Type B pancreatic cell (in vitro differentiated cells): ENCODE measurements around the gene MED8. TPM values are rescaled to one million over a fixed set of nuclear protein-coding genes. Genes with fewer than 3 reads are reported as not detected.

Experiments
- DNase-seq: peaks from one replicate; pipeline ENCODE4 v3.0.0; 2021; ENCODE audit warnings: mixed read lengths; ENCODE audit not compliant: unreplicated experiment; ENCODE audit errors: extremely low spot score
- H3K27ac Mint-ChIP-seq: 2 replicates; pipeline ENCODE4 v1.8.0; 2021; ENCODE audit warnings: mild to moderate bottlenecking, mixed read lengths
- H3K27me3 Mint-ChIP-seq: 2 replicates; pipeline ENCODE4 v1.8.0; 2021; ENCODE audit warnings: mixed read lengths
- H3K36me3 Mint-ChIP-seq: 2 replicates; pipeline ENCODE4 v1.8.0; 2021; ENCODE audit warnings: mixed read lengths
- H3K4me1 Mint-ChIP-seq: one replicate; pipeline ENCODE4 v1.8.0; 2021; ENCODE audit warnings: mixed read lengths; ENCODE audit not compliant: unreplicated experiment
- H3K4me3 Mint-ChIP-seq: 2 replicates; pipeline ENCODE4 v1.8.0; 2021; ENCODE audit warnings: mild to moderate bottlenecking, mixed read lengths
- H3K9me3 Mint-ChIP-seq: 2 replicates; pipeline ENCODE4 v1.8.0; 2021; ENCODE audit warnings: mixed read lengths
- total RNA-seq: library from RNA; stranded (reverse); gene quantifications from 2 replicates; pipeline ENCODE4 v1.2.1, GENCODE V29; 2021; ENCODE audit warnings: low replicate concordance
- TF ChIP-seq, protein P1 (sequence below): fragments of 200-600 bp; sonication (generic); conservative IDR thresholded peaks from 2 replicates; pipeline ENCODE4 v1.5.0; 2021; ENCODE audit warnings: antibody characterized with exemption, mild to moderate bottlenecking

The MED8 gene
- total RNA-seq, 1 donor from 2014 or later: 37.2 TPM

DNA sequence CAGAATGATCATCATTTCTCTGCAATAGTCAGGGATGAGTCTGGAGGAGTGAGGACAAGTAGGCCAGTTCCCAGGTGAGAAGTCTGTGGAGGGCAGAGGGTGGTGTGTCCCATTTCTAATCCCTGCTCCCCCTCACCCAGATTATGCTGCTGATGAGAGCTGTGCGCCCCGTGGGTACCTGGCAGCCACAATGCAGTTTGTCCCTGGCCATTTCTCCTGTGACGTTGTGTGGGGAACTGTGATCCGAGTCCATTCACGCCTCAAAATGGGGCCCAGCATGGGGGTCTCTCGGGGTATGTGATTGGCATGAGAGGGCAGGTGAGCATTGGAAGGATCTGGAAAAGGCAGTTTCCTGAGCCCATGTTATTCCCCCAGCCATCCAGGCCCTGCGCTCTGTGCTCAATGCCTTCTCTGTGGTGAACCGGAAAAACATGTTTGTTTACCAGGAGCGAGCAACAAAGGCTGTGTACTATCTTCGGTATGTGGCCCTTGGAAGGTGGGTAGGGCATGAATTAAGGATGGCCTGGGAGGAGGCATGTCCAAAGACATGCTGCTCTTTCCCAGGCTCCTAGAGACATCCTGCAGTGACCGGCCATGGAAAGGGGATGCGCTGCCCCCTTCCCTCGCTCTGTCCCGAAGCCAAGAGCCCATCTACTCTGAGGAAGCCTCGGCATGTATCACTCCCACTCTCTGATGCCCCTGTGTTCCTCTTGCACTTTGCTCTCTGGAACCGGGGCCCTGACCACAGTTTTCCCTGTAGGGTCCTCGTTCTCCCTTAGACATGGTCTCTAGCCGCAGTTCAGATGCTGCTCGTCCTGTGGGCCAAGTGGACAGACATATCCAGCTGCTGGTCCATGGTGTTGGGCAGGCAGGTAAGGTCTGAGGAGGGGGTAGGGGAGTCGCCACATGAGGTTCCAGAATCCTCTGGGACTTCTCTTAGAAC lies 47.7 kb upstream of the MED8 start:
- Mint-ChIP-seq H3K27me3 (no peaks in the 10 kb centered on the region), H3K4me3 (peak overlapping the region; percentile 55), H3K9me3 (no peaks in the 10 kb centered on the region), H3K27ac (peak overlapping the region; percentile 92), H3K36me3 (peaks cover 21% of the 10 kb centered on the region), H3K4me1 (peaks cover 18% of the 10 kb centered on the region)
- DNase-seq: no peak
- TF ChIP-seq, protein P1, sequence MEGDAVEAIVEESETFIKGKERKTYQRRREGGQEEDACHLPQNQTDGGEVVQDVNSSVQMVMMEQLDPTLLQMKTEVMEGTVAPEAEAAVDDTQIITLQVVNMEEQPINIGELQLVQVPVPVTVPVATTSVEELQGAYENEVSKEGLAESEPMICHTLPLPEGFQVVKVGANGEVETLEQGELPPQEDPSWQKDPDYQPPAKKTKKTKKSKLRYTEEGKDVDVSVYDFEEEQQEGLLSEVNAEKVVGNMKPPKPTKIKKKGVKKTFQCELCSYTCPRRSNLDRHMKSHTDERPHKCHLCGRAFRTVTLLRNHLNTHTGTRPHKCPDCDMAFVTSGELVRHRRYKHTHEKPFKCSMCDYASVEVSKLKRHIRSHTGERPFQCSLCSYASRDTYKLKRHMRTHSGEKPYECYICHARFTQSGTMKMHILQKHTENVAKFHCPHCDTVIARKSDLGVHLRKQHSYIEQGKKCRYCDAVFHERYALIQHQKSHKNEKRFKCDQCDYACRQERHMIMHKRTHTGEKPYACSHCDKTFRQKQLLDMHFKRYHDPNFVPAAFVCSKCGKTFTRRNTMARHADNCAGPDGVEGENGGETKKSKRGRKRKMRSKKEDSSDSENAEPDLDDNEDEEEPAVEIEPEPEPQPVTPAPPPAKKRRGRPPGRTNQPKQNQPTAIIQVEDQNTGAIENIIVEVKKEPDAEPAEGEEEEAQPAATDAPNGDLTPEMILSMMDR: no peak

DNA sequence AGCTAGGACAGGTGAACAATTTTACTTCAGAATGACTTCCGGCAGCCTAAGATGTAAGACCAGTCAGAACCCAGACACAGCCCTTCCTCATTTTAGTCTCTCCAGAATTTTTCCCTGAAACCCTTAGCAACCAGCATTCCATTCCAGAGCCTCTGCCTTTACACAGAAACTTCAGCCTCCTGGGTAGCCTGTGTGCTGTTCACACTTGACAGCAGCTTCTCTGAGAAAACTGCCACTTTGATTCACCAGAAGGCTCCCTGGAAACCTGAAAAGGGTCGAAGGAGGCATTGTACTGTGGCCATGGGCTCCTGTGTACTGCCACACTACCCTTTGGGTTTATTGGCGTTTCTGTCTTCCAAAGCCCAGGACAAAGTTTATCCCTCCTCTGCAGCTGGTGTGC lies 46.8 kb upstream of the MED8 start:
- no peak for DNase-seq

DNA sequence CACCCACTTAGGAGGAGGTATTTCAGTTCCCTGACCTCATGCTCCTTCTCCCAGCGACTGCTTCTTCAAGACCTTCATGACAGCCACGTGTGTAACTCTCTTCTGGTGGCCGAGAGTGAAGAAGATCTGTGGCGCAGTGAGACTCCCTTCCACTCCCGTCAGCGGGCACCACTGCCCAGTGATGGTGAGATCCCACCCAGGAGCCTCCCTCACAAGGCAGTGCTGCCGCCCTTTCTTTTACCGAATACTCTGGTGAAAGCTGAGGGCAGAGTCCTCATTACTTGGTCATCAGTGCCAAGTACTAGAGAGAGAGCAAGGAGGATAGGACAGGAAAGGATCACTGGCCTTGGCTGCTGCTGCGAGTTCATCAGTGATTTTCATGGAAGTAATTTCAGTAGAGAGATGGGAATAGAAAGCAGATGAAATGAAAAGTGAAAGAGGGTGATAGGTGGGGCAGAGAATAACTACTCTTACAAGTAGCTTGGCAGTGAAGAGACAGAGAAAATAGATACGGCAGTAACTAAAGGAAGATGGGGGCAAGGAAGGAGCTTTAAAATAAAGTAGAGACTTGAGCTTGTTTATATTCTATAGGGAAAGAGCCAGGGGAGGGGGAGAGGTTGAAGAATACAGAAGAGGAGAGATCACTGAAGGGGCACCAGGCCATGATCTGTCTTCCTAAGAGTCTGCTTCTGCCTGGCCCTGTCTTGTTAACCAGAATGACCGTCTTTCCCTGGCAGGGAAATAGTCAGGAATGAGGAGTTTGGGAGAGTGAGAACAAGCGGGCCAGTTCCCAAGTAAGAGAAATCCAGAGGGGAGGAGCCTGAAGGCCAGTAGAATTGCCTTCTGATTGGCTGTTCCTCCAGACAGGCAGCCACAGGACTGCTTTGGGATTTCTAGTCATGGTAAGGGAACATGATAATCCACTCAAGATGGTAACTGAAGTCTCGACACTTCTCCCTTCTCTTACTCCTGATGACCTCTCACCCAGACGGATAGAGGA lies 45.8 kb upstream of the MED8 start:
- Mint-ChIP-seq H3K4me1 (peaks cover 18% of the 10 kb centered on the region), H3K9me3 (no peaks in the 10 kb centered on the region), H3K36me3 (peaks cover 33% of the 10 kb centered on the region), H3K4me3 (no peak overlapping the region), H3K27me3 (no peaks in the 10 kb centered on the region), H3K27ac (peak overlapping the region; percentile 52)
- TF ChIP-seq, protein P1: no peak
- DNase-seq: no peak

More for the DNA sequence above, 46.8 kb upstream of the MED8 start:
- Mint-ChIP-seq H3K36me3 (peaks cover 27% of the 10 kb centered on the region), H3K4me3 (no peak overlapping the region), H3K4me1 (peaks cover 18% of the 10 kb centered on the region), H3K27ac (peak overlapping the region; percentile 27), H3K9me3 (no peaks in the 10 kb centered on the region), H3K27me3 (no peaks in the 10 kb centered on the region)
- TF ChIP-seq, protein P1: no peak

DNA sequence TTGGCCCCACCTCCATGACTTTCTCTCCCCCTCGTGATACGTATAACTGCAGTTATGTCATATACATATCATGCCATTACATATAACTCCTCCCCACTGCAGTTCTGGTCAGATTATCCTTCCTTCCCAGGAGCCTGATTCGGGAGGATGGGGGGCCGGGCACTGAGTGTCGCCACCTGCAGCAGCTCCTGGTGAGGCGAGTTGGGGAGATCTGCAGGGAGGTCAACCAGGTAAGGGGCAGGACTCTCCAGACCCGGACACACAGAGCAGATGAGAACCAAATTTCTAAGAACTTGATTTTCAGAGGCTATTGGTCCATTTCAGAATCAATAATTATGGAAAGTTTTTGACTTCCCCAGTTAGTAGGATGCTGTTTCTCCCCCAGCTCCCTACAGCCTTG lies 44.7 kb upstream of the MED8 start:
- peaks cover 39% of the 10 kb centered on the region for H3K36me3 Mint-ChIP-seq
- H3K27me3 Mint-ChIP-seq: no peaks in the 10 kb centered on the region
- no peaks in the 10 kb centered on the region for H3K9me3 Mint-ChIP-seq
- DNase-seq: no peak
- peaks cover 18% of the 10 kb centered on the region for H3K4me1 Mint-ChIP-seq
- H3K4me3 Mint-ChIP-seq: no peak overlapping the region
- TF ChIP-seq, protein P1: no peak
- H3K27ac Mint-ChIP-seq: no peak overlapping the region

DNA sequence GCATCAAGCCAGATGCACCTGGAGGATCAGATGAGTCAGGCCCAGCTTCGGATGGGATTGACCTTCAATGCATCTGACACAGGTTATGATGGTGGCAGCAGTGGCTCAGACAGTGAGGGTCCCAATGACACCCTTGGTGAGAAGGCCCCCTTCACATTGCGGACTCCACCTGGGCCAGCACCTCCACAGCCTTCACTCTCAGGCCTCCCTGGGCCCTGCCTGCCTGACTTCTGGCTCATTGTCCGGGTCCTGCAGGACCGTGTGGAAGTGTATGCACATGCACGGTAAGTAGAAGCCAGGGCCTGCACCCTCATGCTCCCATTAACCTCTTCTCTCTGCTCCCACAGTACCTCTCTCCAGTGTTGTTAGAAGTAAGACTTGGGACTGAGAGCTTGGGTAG lies 43.3 kb upstream of the MED8 start:
- no peak overlapping the region for H3K4me3 Mint-ChIP-seq
- no peak for DNase-seq
- TF ChIP-seq, protein P1: no peak
- peaks cover 38% of the 10 kb centered on the region for H3K36me3 Mint-ChIP-seq
- no peaks in the 10 kb centered on the region for H3K27me3 Mint-ChIP-seq
- peaks cover 18% of the 10 kb centered on the region for H3K4me1 Mint-ChIP-seq
- H3K9me3 Mint-ChIP-seq: no peaks in the 10 kb centered on the region
- H3K27ac Mint-ChIP-seq: no peak overlapping the region
